DND-41 (cell line): Measurements from ENCODE around the gene CACNA2D3.

Experiments used
- ATAC-seq: fragments of 200-7000 bp; cut with Tn5 transposase; 3 replicates; pipeline ENCODE4 v1.9.1; 2021; ENCODE audit warnings: low read depth; ENCODE audit not compliant: insufficient read depth
- DNase-seq: peaks from one replicate; pipeline ENCODE4 v3.0.0-alpha.2; 2020
- H2AFZ ChIP-seq: 2 replicates; pipeline ENCODE4 v1.6.0; 2012; ENCODE audit warnings: low read depth, low read length
- H3K27ac ChIP-seq: 2 replicates; pipeline ENCODE4 v1.5.1; 2012; ENCODE audit warnings: low read length, inconsistent platforms
- H3K27me3 ChIP-seq: fragments of 200-600 bp; sonication (generic); 2 replicates; pipeline ENCODE4 v1.6.0; 2012; ENCODE audit warnings: low read length, mild to moderate bottlenecking, inconsistent platforms; ENCODE audit not compliant: insufficient read depth, poor library complexity
- H3K36me3 ChIP-seq: 2 replicates; pipeline ENCODE4 v1.5.1; 2012; ENCODE audit warnings: low read length, inconsistent platforms; ENCODE audit not compliant: insufficient read depth
- H3K4me1 ChIP-seq: 2 replicates; pipeline ENCODE4 v1.5.1; 2012; ENCODE audit warnings: mild to moderate bottlenecking, low read length; ENCODE audit not compliant: insufficient read depth
- H3K4me2 ChIP-seq: 2 replicates; pipeline ENCODE4 v1.6.0; 2012; ENCODE audit warnings: mild to moderate bottlenecking, moderate library complexity, low read length, inconsistent platforms; ENCODE audit not compliant: insufficient read depth
- H3K4me3 ChIP-seq, 2 experiments: fragments of 200-600 bp in 1 of 2; shearing (Covaris generic) in 1 of 2; 2 replicates each; pipeline ENCODE4 v1.5.1; 2012 to 2016; ENCODE audit warnings: inconsistent platforms in 2 of 2, low read length in 2 of 2, mild to moderate bottlenecking in 2 of 2, low read depth in 1 of 2, moderate library complexity in 1 of 2
- H3K79me2 ChIP-seq: 2 replicates; pipeline ENCODE4 v1.6.0; 2012; ENCODE audit warnings: low read length, inconsistent platforms; ENCODE audit not compliant: insufficient read depth
- H3K9ac ChIP-seq: 2 replicates; pipeline ENCODE4 v1.6.0; 2012; ENCODE audit warnings: low read depth, mild to moderate bottlenecking, inconsistent platforms, low read length, moderate library complexity
- H3K9me3 ChIP-seq: 2 replicates; pipeline ENCODE4 v1.5.1; 2012; ENCODE audit warnings: low read length, moderate library complexity, mild to moderate bottlenecking, inconsistent platforms; ENCODE audit not compliant: insufficient read depth, severe bottlenecking
- H4K20me1 ChIP-seq: 2 replicates; pipeline ENCODE4 v1.6.0; 2012; ENCODE audit warnings: low read length; ENCODE audit not compliant: insufficient read depth
- EZH2 ChIP-seq: IDR thresholded peaks from 3 replicates; pipeline ENCODE4 v1.6.1; 2012; ENCODE audit warnings: borderline replicate concordance, low read depth, mild to moderate bottlenecking, moderate library complexity, low read length, inconsistent platforms; ENCODE audit not compliant: severe bottlenecking
- TF ChIP-seq, protein P1 (sequence below): IDR thresholded peaks from 2 replicates; pipeline ENCODE4 v1.5.1; 2012; ENCODE audit warnings: borderline replicate concordance, low read length, moderate library complexity, mild to moderate bottlenecking; ENCODE audit not compliant: poor library complexity, severe bottlenecking; ENCODE audit errors: extremely low read depth

CACNA2D3 gene

DNA sequence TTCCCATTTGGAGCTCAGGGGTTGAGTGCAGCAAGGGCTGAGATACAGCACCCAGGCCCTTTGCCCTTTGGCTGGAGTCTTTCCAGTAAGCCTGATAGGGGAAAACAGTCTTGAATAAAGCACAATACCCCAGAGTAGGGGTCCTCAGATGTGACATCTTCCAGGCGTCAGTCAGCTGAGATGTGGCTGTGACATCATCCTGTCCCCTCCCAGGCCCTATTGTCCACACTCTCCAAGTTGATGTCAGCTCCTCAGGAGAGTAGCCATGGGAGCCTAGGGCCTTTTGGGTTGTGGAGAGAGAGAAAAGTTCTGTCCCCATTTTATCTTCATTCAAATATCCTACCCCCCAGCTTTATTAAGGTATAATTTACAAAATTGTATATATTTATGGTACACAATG is 92.5 kb downstream of the CACNA2D3 start:
- no peaks in the 10 kb centered on the region for H3K27me3 ChIP-seq
- no peak overlapping the region for H3K9ac ChIP-seq
- no peaks in the 10 kb centered on the region for H3K36me3 ChIP-seq
- ATAC-seq (no peak), DNase-seq (no peak)
- H3K9me3 ChIP-seq: no peaks in the 10 kb centered on the region
- no peaks in the 10 kb centered on the region for H3K79me2 ChIP-seq
- H3K4me2 ChIP-seq: no peak overlapping the region
- no peak overlapping the region for H2AFZ ChIP-seq
- no peak overlapping the region for H3K4me3 ChIP-seq
- H4K20me1 ChIP-seq: no peaks in the 10 kb centered on the region
- TF ChIP-seq, protein P1, sequence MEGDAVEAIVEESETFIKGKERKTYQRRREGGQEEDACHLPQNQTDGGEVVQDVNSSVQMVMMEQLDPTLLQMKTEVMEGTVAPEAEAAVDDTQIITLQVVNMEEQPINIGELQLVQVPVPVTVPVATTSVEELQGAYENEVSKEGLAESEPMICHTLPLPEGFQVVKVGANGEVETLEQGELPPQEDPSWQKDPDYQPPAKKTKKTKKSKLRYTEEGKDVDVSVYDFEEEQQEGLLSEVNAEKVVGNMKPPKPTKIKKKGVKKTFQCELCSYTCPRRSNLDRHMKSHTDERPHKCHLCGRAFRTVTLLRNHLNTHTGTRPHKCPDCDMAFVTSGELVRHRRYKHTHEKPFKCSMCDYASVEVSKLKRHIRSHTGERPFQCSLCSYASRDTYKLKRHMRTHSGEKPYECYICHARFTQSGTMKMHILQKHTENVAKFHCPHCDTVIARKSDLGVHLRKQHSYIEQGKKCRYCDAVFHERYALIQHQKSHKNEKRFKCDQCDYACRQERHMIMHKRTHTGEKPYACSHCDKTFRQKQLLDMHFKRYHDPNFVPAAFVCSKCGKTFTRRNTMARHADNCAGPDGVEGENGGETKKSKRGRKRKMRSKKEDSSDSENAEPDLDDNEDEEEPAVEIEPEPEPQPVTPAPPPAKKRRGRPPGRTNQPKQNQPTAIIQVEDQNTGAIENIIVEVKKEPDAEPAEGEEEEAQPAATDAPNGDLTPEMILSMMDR: no peak
- no peak for TF ChIP-seq EZH2
- H3K27ac ChIP-seq: no peak overlapping the region
- H3K4me1 ChIP-seq: no peaks in the 10 kb centered on the region

DNA sequence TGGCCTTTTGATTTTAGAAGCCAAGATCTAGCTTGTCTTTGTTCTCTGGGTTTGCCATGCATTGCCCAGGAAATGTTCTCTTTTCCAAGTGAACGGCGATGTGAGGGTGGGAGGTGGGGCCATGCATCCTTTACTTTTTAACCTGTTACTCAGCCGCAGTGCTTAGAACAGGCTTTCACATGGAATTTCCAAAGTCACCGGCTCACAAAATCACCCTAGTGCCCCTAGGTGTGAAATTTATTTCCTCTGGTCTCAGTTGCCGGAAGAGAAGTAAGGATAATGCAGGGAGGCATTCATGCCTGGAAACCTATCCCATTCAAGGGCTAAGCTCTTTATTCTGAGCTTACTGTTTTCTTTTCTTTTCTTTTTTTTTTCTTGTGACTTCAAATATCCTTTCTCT is 93.2 kb downstream of the CACNA2D3 start:
- Histone ChIP-seq H3K9ac (no peak overlapping the region), H3K4me3 (no peak overlapping the region), H3K4me1 (no peaks in the 10 kb centered on the region), H3K9me3 (no peaks in the 10 kb centered on the region), H3K36me3 (no peaks in the 10 kb centered on the region), H4K20me1 (no peaks in the 10 kb centered on the region), H3K4me2 (no peak overlapping the region), H3K27me3 (no peaks in the 10 kb centered on the region), H2AFZ (no peak overlapping the region), H3K79me2 (no peaks in the 10 kb centered on the region), H3K27ac (no peak overlapping the region)
- no peak for TF ChIP-seq EZH2
- TF ChIP-seq, protein P1: no peak
- no peak for DNase-seq
- ATAC-seq: no peak

DNA sequence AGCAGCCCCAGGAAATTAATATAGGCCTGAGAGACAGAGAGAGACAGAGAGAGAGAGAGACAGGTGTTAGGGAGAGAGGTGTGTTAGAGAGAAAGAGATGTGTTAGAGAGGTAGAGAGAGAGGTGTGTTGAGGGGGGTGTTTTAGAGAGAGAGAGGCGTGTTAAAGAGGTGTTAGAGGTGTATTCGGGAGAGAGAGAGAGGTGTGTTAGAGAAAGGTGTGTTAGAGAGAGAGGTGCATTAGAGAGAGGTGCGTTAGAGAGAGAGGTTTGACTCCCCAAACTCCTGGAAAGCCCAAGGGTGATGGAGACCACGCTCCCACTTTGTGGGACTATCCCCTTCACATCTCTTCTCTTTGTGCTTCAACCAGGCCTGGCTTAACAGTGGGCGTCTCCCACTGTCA is 95.5 kb downstream of the CACNA2D3 start:
- TF ChIP-seq, protein P1: no peak
- no peak for TF ChIP-seq EZH2
- no peak overlapping the region for H3K4me3 ChIP-seq
- H3K9me3 ChIP-seq: no peaks in the 10 kb centered on the region
- no peaks in the 10 kb centered on the region for H3K4me1 ChIP-seq
- no peaks in the 10 kb centered on the region for H4K20me1 ChIP-seq
- H3K4me2 ChIP-seq: no peak overlapping the region
- H3K27ac ChIP-seq: no peak overlapping the region
- no peak for ATAC-seq
- no peaks in the 10 kb centered on the region for H3K79me2 ChIP-seq
- H3K36me3 ChIP-seq: no peaks in the 10 kb centered on the region
- no peaks in the 10 kb centered on the region for H3K27me3 ChIP-seq
- no peak overlapping the region for H2AFZ ChIP-seq
- H3K9ac ChIP-seq: no peak overlapping the region
- no peak for DNase-seq

DNA sequence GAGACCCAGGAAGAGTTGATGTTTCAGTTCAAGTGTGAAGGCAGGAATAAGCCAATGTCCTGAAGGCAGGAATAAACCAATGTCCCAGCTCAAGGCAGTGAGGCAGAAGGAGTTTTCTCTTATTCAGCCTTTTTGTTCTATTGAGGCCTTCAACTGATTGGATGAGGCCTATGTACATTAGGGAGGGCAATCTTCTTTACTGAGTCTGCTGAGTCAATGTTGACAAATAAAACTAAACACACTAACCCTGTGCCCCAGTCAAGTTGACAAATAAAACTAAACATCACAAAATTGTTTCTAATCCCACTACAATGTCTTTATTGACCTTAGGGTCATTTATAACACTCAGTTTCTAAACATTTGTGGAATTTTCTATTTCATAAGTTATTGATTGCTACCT is 100.0 kb downstream of the CACNA2D3 start:
- Histone ChIP-seq H3K27ac (no peak overlapping the region), H2AFZ (no peak overlapping the region), H3K9ac (no peak overlapping the region), H3K4me2 (no peak overlapping the region), H3K36me3 (no peaks in the 10 kb centered on the region), H4K20me1 (no peaks in the 10 kb centered on the region; the same call in 1 of the 2 replicates), H3K9me3 (no peaks in the 10 kb centered on the region), H3K4me3 (no peak overlapping the region), H3K79me2 (no peaks in the 10 kb centered on the region), H3K27me3 (no peaks in the 10 kb centered on the region), H3K4me1 (no peaks in the 10 kb centered on the region)
- ATAC-seq (no peak), DNase-seq (no peak)
- TF ChIP-seq, protein P1: no peak
- no peak for TF ChIP-seq EZH2
